Thoracic aorta (tissue), 2 donors: ENCODE data around the gene CCNB2. TPM values are rescaled to one million over a fixed set of nuclear protein-coding genes. Genes with fewer than 3 reads are reported as not detected.

ENCODE experiments used
- ATAC-seq: fragments of 150-250 bp; one replicate; pipeline ENCODE4 v1.8.0; 2017; ENCODE audit warnings: low read depth; ENCODE audit not compliant: insufficient number of reproducible peaks, low FRiP score
- DNase-seq: peaks from one replicate; pipeline ENCODE4 v3.0.0-alpha.2; 2020; ENCODE audit warnings: low spot score
- H3K27ac ChIP-seq, 2 donors: fragments of 200-600 bp; sonication (generic); 1 replicate in 1 of 2; 2 replicates in 1 of 2; pipeline ENCODE4 v1.5.1; 2016; ENCODE audit warnings: mild to moderate bottlenecking in 2 of 2, moderate library complexity in 2 of 2
- H3K27me3 ChIP-seq: fragments of 200-600 bp; sonication (generic); replicated peaks from 2 replicates; pipeline ENCODE4 v1.6.0; 2016; ENCODE audit warnings: mild to moderate bottlenecking; ENCODE audit not compliant: insufficient read depth
- H3K36me3 ChIP-seq: fragments of 200-600 bp; sonication (generic); one replicate; pipeline ENCODE4 v1.5.1; 2016
- H3K4me1 ChIP-seq, 2 donors: fragments of 200-600 bp; sonication (generic); 1 replicate in 1 of 2; 2 replicates in 1 of 2; pipeline versions ENCODE4 v1.5.1 to v1.6.0; 2016; ENCODE audit warnings: low read depth in 2 of 2, mild to moderate bottlenecking in 1 of 2; ENCODE audit not compliant: control insufficient read depth in 1 of 2
- H3K4me3 ChIP-seq: fragments of 200-600 bp; sonication (generic); 2 replicates; pipeline ENCODE4 v1.5.1; 2016; ENCODE audit warnings: mild to moderate bottlenecking
- H3K9me3 ChIP-seq: fragments of 200-600 bp; sonication (generic); 2 replicates; pipeline ENCODE4 v1.5.1; 2016
- total RNA-seq, 2 donors: library from RNA; depleted of rRNA; stranded (reverse); fragments of >200 nt; gene quantifications; one replicate each; pipeline versions ENCODE4 v1.1.0 to v1.2.3, GENCODE V29; 2016
- TF ChIP-seq, protein P1 (sequence below): fragments of 200-600 bp; sonication (generic); IDR thresholded peaks from one replicate; pipeline ENCODE4 v1.5.1; 2019; ENCODE audit warnings: antibody characterized with exemption

Gene CCNB2
- total RNA-seq, 2 donors from 2014 or later = 0.42 to 0.54 TPM

DNA sequence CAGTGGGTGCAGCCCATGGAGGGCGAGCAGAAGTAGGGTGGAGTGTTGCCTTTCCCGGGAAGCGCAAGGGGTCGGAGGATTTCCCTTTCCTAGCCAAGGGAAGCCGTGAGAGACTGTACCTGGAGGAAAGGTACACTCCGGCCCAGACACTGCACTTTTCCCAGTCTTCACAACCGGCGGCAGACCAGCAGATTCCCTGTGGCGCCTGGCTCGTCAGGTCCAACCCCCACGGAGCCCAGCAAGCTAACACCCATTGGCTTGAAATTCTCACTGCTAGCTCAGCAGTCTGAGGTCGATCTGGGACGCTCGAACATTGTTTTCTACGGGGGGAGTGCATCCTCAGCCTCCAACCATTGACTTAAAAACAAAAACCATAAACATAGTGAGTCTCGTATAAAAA lies 26.5 kb downstream of the CCNB2 start:
- DNase-seq = no peak
- no peaks in the 10 kb centered on the region for H3K27me3 ChIP-seq

DNA sequence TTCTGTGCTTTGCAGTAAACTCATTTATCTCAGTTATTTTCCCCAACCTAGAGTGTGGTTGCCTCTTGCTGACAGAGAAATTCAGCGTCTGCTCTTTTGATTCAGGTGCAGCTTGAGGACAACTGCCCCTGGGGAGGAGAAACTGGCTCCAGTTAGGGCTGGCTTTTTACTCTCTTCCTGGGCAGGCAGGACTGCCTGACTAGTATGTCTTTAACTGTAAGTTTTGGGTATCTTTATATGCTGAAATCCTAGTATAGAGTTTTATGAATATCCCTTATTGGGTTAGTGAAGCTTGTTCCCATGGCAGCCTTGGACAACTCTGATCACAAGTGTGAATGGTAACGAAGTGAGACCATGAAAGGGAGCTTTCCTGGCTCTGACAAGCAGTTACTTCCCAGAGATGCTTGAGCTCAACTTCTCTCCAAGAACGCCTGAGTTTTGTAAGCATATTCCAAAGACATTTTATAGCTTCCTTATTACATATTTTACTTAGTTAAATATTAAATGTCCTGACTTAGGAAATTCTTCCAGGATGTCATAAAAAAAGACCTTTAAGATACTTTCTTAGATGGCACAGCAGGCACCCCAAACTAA lies 27.1 kb downstream of the CCNB2 start:
- no peak overlapping the region for H3K4me3 ChIP-seq
- no peaks in the 10 kb centered on the region for H3K4me1 ChIP-seq
- H3K27ac ChIP-seq = no peak overlapping the region
- TF ChIP-seq, protein P1, sequence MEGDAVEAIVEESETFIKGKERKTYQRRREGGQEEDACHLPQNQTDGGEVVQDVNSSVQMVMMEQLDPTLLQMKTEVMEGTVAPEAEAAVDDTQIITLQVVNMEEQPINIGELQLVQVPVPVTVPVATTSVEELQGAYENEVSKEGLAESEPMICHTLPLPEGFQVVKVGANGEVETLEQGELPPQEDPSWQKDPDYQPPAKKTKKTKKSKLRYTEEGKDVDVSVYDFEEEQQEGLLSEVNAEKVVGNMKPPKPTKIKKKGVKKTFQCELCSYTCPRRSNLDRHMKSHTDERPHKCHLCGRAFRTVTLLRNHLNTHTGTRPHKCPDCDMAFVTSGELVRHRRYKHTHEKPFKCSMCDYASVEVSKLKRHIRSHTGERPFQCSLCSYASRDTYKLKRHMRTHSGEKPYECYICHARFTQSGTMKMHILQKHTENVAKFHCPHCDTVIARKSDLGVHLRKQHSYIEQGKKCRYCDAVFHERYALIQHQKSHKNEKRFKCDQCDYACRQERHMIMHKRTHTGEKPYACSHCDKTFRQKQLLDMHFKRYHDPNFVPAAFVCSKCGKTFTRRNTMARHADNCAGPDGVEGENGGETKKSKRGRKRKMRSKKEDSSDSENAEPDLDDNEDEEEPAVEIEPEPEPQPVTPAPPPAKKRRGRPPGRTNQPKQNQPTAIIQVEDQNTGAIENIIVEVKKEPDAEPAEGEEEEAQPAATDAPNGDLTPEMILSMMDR = no peak
- ATAC-seq (no peak), DNase-seq (no peak)
- H3K27me3 ChIP-seq = no peaks in the 10 kb centered on the region
- peaks cover 12% of the 10 kb centered on the region for H3K36me3 ChIP-seq
- H3K9me3 ChIP-seq = peaks cover 20% of the 10 kb centered on the region

More for the DNA sequence above, 26.5 kb downstream of the CCNB2 start:
- Histone ChIP-seq H3K9me3 (peaks cover 20% of the 10 kb centered on the region), H3K27ac (no peak overlapping the region), H3K36me3 (peaks cover 6% of the 10 kb centered on the region), H3K4me1 (no peaks in the 10 kb centered on the region), H3K4me3 (no peak overlapping the region)
- TF ChIP-seq, protein P1 = no peak
- no peak for ATAC-seq

GRCh38 chr15:59133929-59134427 lies 29.0 kb downstream of the CCNB2 start:
- Histone ChIP-seq H3K27ac (no peak overlapping the region), H3K27me3 (no peaks in the 10 kb centered on the region), H3K36me3 (peaks cover 22% of the 10 kb centered on the region), H3K4me1 (no peaks in the 10 kb centered on the region), H3K9me3 (peaks cover 10% of the 10 kb centered on the region), H3K4me3 (no peak overlapping the region)
- ATAC-seq = no peak
- DNase-seq = no peak
- TF ChIP-seq, protein P1 = no peak

GRCh38 chr15:59137566-59137965 lies 32.6 kb downstream of the CCNB2 start:
- no peaks in the 10 kb centered on the region for H3K4me1 ChIP-seq
- DNase-seq = no peak
- TF ChIP-seq, protein P1 = no peak
- H3K27me3 ChIP-seq = no peaks in the 10 kb centered on the region
- H3K9me3 ChIP-seq = no peaks in the 10 kb centered on the region
- H3K36me3 ChIP-seq = peaks cover 24% of the 10 kb centered on the region
- H3K27ac ChIP-seq = no peak overlapping the region
- no peak overlapping the region for H3K4me3 ChIP-seq
- no peak for ATAC-seq

DNA sequence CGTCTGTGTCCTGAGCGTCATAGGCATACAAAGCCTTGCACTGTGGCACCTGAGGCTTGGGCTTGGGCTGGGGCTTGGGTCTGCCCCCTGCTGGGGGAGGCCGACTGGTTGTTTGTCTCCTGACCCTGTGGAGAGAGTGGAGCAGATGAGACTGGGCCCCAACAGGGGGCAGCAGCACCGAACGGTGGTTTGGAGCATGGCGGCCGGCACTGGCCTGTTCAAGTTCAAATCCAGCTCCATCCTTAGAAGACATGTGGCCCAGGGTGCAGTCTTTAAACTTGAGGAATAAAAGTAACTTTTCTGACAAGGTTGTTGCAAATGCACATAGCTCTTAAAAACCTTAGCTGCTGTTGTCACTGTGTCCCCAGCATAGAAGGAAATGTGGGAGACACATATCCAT lies 33.3 kb downstream of the CCNB2 start:
- no peak for ATAC-seq
- no peak for DNase-seq

More for the DNA sequence above, 33.3 kb downstream of the CCNB2 start:
- Histone ChIP-seq H3K27me3 (no peaks in the 10 kb centered on the region), H3K36me3 (peaks cover 31% of the 10 kb centered on the region), H3K27ac (no peak overlapping the region), H3K9me3 (no peaks in the 10 kb centered on the region), H3K4me3 (no peak overlapping the region), H3K4me1 (no peaks in the 10 kb centered on the region)
- TF ChIP-seq, protein P1 = peak; percentile 19
